GM12891 (cell line): ENCODE data around the gene OPN1SW.

Experiments
- POLR2AphosphoS5 ChIP-seq: IDR thresholded peaks from 2 replicates; pipeline ENCODE4 v1.6.1; 2011; ENCODE audit warnings: low read depth, low read length, control low read depth
- TAF1 ChIP-seq: IDR thresholded peaks from 2 replicates; pipeline ENCODE4 v1.6.1; 2011; ENCODE audit warnings: low read depth, low read length, control low read depth

- TF ChIP-seq POLR2AphosphoS5 (no peak), TAF1 (no peak)
Measured at GRCh38 chr7:128734890-128735289, 40.7 kb downstream of the OPN1SW start.
